ENCODE data around the gene EDEM2.

DNA sequence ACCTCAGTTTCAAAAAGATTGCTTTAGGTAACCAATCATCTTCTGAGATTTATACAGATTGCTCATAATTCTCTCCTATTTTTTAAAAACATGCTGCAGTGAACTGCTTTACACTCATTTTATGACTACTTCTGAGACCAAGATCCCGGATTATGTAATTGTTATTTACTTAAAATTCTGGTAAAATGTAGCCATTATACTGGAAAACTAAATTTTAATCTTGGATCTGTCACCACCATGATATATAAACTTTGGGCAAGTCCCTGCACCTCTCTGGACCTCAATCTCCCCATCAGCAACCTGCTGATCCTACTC is 24.3 kb upstream of the EDEM2 start:
- TF ChIP-seq CREB1 (IDR thresholded peaks at IDR 0.05; ENCODE audit: low read depth) (no peak), CEBPB (IDR thresholded peaks at IDR 0.05) (no peak), TCF12 (IDR thresholded peaks at IDR 0.05; ENCODE audit: low read depth) (no peak), NFIC (IDR thresholded peaks at IDR 0.05) (no peak), TEAD4 (IDR thresholded peaks at IDR 0.05) (no peak), FOXM1 (IDR thresholded peaks at IDR 0.05; ENCODE audit: borderline replicate concordance, low read depth) (no peak)
- TF ChIP-seq, protein P1, sequence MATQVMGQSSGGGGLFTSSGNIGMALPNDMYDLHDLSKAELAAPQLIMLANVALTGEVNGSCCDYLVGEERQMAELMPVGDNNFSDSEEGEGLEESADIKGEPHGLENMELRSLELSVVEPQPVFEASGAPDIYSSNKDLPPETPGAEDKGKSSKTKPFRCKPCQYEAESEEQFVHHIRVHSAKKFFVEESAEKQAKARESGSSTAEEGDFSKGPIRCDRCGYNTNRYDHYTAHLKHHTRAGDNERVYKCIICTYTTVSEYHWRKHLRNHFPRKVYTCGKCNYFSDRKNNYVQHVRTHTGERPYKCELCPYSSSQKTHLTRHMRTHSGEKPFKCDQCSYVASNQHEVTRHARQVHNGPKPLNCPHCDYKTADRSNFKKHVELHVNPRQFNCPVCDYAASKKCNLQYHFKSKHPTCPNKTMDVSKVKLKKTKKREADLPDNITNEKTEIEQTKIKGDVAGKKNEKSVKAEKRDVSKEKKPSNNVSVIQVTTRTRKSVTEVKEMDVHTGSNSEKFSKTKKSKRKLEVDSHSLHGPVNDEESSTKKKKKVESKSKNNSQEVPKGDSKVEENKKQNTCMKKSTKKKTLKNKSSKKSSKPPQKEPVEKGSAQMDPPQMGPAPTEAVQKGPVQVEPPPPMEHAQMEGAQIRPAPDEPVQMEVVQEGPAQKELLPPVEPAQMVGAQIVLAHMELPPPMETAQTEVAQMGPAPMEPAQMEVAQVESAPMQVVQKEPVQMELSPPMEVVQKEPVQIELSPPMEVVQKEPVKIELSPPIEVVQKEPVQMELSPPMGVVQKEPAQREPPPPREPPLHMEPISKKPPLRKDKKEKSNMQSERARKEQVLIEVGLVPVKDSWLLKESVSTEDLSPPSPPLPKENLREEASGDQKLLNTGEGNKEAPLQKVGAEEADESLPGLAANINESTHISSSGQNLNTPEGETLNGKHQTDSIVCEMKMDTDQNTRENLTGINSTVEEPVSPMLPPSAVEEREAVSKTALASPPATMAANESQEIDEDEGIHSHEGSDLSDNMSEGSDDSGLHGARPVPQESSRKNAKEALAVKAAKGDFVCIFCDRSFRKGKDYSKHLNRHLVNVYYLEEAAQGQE (IDR thresholded peaks at IDR 0.05; ENCODE audit: low read depth), result no peak
